Effector memory CD8-positive, alpha-beta T cell (primary cell): ENCODE measurements around the gene ERVMER34-1.

Experiments used
- ATAC-seq: fragments of 150-1000 bp; cut with Tn5 transposase; replicated peaks from 2 replicates; pipeline ENCODE4 v1.10.0; 2021; ENCODE audit warnings: mild to moderate bottlenecking, moderate library complexity
- DNase-seq, 3 experiments: peaks; one replicate each; pipeline ENCODE4 v3.0.0; 2021
- H3K27ac Mint-ChIP-seq, 2 donors: one replicate each; pipeline ENCODE4 v1.8.0; 2022; ENCODE audit warnings: mild to moderate bottlenecking in 2 of 2, mixed read lengths in 2 of 2, moderate library complexity in 2 of 2
- H3K27me3 Mint-ChIP-seq, 2 donors: one replicate each; pipeline ENCODE4 v1.8.0; 2022; ENCODE audit warnings: mixed read lengths in 2 of 2
- H3K36me3 Mint-ChIP-seq: one replicate; pipeline ENCODE4 v1.8.0; 2022; ENCODE audit warnings: mild to moderate bottlenecking, moderate library complexity, mixed read lengths; ENCODE audit not compliant: insufficient read depth
- H3K4me1 Mint-ChIP-seq, 2 donors: one replicate each; pipeline ENCODE4 v1.8.0; 2022; ENCODE audit warnings: low read depth in 2 of 2, mixed read lengths in 2 of 2
- H3K4me3 Mint-ChIP-seq, 2 donors: one replicate each; pipeline ENCODE4 v1.8.0; 2022; ENCODE audit warnings: mild to moderate bottlenecking in 2 of 2, mixed read lengths in 2 of 2, moderate library complexity in 2 of 2
- H3K9me3 Mint-ChIP-seq, 2 donors: one replicate each; pipeline ENCODE4 v1.8.0; 2022; ENCODE audit warnings: mixed read lengths in 2 of 2

ERVMER34-1 gene

DNA sequence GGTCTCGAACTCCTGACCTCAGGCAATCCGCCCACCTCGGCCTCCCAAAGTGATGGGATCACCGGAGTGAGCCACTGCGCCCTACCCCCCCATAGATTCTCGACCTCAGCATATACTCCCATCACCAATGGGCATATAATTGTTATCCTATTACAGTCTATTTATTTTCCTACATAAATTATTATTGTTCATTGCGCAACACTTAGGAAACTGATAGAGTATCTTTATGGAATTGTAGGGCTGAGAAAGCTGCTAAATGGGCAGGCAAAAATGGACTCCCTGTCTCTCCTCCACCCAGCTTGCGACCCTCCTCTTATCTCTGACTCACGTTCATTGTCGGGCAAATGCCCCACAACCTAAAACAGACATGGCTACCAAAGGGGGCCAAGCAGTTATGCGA is 1.0 kb downstream of the ERVMER34-1 start:
- H3K36me3 Mint-ChIP-seq: no peaks in the 10 kb centered on the region
- peak overlapping the region; percentile 63 to 66 for H3K4me3 Mint-ChIP-seq
- peaks cover 61 to 88% of the 10 kb centered on the region in 2 donors for H3K27me3 Mint-ChIP-seq
- peaks cover 3 to 5% of the 10 kb centered on the region in 2 donors for H3K4me1 Mint-ChIP-seq
- no peaks in the 10 kb centered on the region for H3K9me3 Mint-ChIP-seq
- ATAC-seq (no peak), DNase-seq (no peak)
- no peak overlapping the region for H3K27ac Mint-ChIP-seq

DNA sequence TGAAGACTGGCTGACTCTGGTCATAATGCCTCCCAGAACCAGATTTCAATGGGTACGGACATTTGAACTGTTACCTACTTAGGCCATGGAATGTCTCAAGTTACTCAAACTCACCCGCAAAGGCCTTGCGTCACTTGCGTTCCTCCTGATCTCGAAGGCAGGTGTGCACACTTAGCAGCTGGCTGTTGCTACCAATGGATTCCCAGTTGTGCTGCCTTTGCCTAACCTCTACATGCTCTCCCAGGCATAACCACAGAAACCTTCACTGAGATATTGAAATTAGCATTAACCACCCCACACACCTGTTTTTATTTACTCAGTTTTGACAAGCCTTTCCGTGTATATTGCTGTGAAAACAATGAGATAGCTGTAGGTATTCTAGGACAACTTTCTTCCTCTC is 2.8 kb downstream of the ERVMER34-1 start:
- Mint-ChIP-seq H3K4me3 (no peak overlapping the region), H3K9me3 (no peaks in the 10 kb centered on the region), H3K36me3 (no peaks in the 10 kb centered on the region), H3K4me1 (peaks cover 3 to 5% of the 10 kb centered on the region in 2 donors), H3K27me3 (peaks cover 59 to 88% of the 10 kb centered on the region in 2 donors), H3K27ac (no peak overlapping the region)
- ATAC-seq (no peak), DNase-seq (no peak)

DNA sequence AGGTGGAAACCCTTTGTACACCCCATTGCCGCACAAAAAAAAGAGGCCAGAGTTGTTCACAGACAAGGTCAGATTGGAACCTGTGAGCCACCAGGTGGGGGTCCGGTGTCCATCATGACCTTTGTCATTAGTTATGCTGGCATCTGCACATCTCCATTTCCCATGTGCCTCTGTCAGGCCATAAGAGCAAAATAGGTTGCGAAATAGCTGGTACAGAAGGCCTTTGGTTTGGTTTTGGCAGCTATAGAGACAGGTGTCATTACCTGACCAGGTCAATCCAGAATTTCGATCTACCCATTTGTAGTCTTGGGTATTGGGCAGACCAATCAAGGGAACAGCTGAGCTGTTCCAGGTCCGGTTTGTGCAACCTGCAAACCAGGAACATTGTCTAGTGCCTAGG is 6.6 kb downstream of the ERVMER34-1 start:
- Mint-ChIP-seq H3K4me1 (no peaks in the 10 kb centered on the region), H3K9me3 (no peaks in the 10 kb centered on the region), H3K27ac (no peak overlapping the region), H3K27me3 (peaks cover 34 to 56% of the 10 kb centered on the region in 2 donors), H3K36me3 (no peaks in the 10 kb centered on the region), H3K4me3 (no peak overlapping the region)
- DNase-seq (no peak), ATAC-seq (no peak)

DNA sequence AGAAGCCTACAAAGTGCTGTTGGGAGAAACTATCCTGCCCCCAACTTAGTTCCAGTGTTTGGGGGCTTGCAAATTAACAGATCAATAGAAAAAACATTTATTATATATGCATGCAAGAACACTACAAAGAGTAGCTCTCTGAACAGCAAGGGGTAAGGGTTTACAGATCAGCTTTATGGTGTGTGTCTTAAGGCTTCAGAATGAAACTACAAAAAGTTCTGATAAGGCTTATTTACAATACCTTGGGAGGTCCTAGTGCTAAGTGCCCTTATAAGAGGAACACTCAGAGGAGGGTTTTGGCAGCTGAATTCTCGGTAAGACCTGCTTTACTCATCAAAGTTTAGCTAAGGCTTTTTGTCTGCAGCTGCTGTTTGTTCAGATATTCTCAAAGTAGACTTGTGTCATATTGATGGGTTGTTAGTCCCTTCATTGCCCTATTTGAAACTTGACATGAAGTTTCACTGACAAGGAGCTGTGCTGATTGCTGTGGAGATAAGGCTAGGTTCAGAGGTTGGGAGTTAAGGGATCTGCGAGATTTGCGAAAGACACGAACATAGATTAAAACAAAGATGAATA is 7.7 kb downstream of the ERVMER34-1 start:
- no peaks in the 10 kb centered on the region for H3K4me1 Mint-ChIP-seq
- no peak overlapping the region for H3K27ac Mint-ChIP-seq
- H3K27me3 Mint-ChIP-seq: peaks cover 29 to 46% of the 10 kb centered on the region in 2 donors
- H3K36me3 Mint-ChIP-seq: no peaks in the 10 kb centered on the region
- H3K9me3 Mint-ChIP-seq: no peaks in the 10 kb centered on the region
- ATAC-seq (no peak), DNase-seq (no peak)
- H3K4me3 Mint-ChIP-seq: no peak overlapping the region

DNA sequence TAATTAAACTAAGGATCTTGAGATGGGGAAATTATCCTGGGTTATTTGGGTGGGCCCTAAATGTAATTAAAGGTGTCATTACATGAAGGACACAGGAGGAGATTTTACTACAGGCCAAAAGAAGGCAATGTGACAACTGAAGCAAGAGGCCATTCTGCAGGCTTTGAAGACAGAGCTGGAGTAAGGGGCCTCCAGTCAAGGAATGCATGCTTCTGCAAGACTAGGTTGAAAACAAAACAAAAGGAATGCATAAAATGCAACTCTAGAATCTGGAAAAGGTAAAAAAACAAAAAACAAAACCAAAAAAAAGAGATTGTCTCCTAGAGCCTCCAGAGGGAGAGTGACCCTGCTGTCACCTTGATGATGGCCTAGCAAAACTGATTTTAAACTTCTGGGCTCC is 21.6 kb downstream of the ERVMER34-1 start:
- no peak for ATAC-seq
- Mint-ChIP-seq H3K36me3 (no peaks in the 10 kb centered on the region), H3K4me1 (no peaks in the 10 kb centered on the region), H3K27me3 (peaks cover 5 to 9% of the 10 kb centered on the region in 2 donors), H3K4me3 (no peak overlapping the region), H3K9me3 (no peaks in the 10 kb centered on the region), H3K27ac (no peak overlapping the region)
- no peak for DNase-seq

DNA sequence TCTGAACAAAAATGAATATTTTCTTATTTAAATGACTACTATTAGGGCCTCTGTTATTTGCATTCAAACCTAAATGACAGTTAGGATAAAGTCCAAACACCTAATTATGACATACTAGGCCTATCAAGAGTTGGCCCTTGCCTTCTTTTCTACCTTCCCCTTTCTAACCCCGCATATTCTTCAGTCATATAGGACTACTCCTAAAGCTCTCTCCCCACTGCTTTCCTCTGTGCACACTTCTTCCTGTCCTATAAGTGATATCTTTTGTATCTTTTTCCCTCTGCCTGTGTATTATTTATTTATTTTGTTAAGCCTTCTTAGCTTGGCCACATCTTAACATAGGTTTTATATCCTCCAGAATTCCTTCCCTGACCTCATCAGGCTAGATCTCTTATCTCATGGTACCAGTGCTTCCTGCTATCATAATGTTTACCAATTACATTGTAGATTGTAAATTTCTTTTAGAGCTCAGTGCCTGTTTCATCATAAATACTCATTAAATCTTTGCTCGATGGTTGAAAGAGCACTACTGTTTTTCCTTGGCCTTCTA is 22.5 kb downstream of the ERVMER34-1 start:
- Mint-ChIP-seq H3K27me3 (peaks cover 0 to 9% of the 10 kb centered on the region in 2 donors), H3K4me1 (no peaks in the 10 kb centered on the region), H3K36me3 (no peaks in the 10 kb centered on the region), H3K4me3 (no peak overlapping the region), H3K9me3 (no peaks in the 10 kb centered on the region), H3K27ac (no peak overlapping the region)
- ATAC-seq (no peak), DNase-seq (no peak)

DNA sequence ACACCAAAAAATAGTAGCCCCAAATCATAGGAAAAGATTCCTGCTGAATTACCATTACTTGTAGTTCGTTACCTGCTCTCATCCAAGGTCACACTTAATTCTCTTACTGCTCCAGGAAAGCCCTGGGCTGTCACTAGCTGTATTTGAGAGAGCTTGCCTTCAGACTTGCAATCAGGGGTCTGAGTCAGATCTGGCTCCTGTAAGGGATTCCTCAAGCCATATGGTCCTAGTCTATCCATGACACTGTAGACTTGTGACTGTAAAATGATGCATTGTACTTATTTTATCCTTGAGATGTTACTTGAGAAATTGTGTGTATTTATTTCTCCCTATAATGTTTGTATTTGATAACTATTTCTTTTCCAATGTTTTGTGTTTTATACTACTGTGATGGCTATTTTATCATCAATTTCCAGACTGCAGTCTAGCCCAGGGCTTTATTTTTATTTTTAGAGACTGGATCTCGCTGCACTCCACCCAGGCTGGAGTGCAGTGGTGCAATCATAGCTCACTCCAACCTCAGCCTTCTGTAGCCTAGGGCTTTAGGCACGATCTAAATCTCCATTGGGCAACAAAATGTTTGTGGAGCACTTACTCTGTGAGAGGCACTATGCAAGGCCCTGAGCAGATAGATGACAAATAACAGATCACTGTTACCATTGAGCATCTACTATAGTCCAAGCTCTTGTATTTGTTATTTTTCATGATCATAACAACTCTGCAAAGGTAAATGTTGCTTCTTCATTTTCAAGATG is 24.2 kb downstream of the ERVMER34-1 start:
- Mint-ChIP-seq H3K4me3 (no peak overlapping the region), H3K36me3 (peaks cover 6% of the 10 kb centered on the region), H3K27me3 (peaks cover 0 to 9% of the 10 kb centered on the region in 2 donors), H3K4me1 (peaks cover 3 to 8% of the 10 kb centered on the region in 2 donors), H3K9me3 (no peaks in the 10 kb centered on the region), H3K27ac (no peak overlapping the region)
- ATAC-seq (no peak), DNase-seq (no peak)

DNA sequence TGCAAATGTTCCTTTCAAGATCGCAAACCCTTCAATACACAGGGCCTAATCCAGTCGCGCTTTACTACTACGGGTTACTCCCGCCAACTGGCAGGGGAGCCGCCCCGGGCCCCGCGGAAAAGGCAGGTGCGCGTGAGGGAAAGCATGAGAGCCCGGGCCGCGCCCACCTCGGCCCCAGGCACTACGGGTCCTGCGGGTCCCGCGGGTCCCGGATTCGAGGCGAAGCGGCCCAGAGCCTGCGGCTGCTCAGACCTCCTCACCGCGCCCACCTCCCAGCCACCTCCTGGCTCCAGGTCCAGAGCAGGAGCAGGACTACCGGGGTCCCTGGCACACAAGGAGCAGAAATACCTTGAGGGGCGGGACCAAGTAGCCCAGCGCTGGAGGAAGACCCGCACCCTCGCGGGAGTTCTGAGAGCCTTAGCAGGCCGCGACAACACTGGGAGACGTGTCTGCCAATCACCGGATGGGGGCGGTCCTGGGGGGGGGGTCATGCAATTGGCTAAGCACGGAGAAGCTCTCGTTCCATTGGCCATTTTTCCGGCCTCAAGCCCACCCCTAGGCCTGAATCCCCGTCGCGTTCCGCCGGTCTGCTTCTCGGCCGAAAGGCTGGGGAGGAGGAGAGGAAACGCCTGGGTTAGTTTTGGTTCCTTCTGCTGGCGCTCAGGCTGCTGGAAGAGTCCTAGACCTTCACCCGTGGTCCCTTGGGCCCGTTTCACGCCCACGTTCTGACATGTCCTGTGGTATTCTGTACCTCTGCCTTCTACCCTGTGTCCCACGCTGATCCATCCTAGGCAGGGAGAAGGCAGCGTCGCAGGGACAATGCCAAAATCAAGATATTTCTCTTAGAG is 29.0 kb downstream of the ERVMER34-1 start:
- DNase-seq: peak; percentile 76 to 78 (median 77)
- H3K27ac Mint-ChIP-seq: peak overlapping the region; percentile 88 to 89
- H3K4me1 Mint-ChIP-seq: peaks cover 6 to 8% of the 10 kb centered on the region in 2 donors
- H3K36me3 Mint-ChIP-seq: peaks cover 17% of the 10 kb centered on the region
- peak overlapping the region; percentile 79 to 84 for H3K4me3 Mint-ChIP-seq
- no peaks in the 10 kb centered on the region for H3K9me3 Mint-ChIP-seq
- ATAC-seq: peak; percentile 97
- H3K27me3 Mint-ChIP-seq: no peaks in the 10 kb centered on the region

DNA sequence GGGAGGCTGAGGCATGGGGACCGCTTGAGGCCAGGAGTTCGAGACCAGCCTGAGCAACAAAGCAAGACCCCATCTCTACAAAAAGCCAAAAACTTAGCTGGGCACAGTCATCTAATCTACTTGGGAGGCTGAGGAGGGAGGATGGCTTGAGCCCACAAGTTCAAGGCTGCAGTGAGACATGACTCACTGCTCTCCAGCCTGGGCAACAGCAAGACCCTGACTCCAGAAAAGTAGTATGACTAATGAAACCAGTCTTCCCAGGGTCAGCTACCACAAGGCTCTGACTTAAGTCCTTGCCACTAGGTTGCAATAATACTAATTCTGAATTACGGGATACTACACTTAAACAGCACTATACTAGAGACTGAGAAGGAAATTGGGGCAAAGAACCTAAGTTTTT is 33.1 kb downstream of the ERVMER34-1 start:
- H3K4me3 Mint-ChIP-seq: no peak overlapping the region
- no peak for DNase-seq
- H3K27ac Mint-ChIP-seq: no peak overlapping the region
- peaks cover 38% of the 10 kb centered on the region for H3K36me3 Mint-ChIP-seq
- no peak for ATAC-seq
- no peaks in the 10 kb centered on the region for H3K9me3 Mint-ChIP-seq
- no peaks in the 10 kb centered on the region for H3K27me3 Mint-ChIP-seq
- H3K4me1 Mint-ChIP-seq: peaks cover 26 to 31% of the 10 kb centered on the region in 2 donors

DNA sequence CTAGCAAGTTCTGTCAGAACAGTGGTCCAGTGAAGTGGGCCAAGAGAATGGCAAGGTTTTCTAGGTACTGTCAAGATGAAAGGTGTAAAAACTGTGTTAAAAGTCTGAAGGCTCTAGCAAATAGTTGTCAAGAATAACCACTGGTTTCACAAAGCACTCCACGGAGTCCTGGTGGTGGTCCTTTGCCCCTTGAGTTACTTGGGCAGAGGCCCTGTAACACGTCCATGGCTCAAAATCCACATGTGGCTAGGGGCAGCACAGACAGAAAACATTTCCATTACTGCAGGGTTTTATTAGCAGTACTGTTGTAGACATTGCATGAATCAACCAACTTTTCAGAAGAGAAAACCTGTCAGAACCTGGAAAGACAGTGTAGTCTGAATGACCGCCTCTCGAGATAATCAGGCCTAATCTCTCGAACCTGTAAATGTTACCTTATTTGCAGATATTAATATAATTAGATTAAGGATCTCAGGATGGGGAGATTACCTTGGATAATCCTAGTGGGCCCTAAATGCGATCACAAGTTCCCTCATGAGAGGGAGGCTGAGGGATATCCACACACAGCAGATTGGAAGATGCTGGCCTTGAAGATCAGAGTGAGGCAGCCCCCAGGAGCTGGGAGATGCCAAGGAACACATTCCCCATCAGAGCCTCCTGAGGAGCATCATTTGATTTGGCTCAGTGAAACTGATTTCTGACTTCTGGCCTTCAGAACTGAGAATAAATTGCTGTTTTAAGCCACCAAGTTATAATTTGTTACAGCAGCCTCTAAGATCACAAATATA is 34.7 kb downstream of the ERVMER34-1 start:
- no peak overlapping the region for H3K27ac Mint-ChIP-seq
- no peaks in the 10 kb centered on the region for H3K27me3 Mint-ChIP-seq
- H3K9me3 Mint-ChIP-seq: no peaks in the 10 kb centered on the region
- ATAC-seq: no peak
- H3K36me3 Mint-ChIP-seq: peaks cover 35% of the 10 kb centered on the region
- peaks cover 19 to 30% of the 10 kb centered on the region in 2 donors for H3K4me1 Mint-ChIP-seq
- DNase-seq: no peak
- H3K4me3 Mint-ChIP-seq: no peak overlapping the region

DNA sequence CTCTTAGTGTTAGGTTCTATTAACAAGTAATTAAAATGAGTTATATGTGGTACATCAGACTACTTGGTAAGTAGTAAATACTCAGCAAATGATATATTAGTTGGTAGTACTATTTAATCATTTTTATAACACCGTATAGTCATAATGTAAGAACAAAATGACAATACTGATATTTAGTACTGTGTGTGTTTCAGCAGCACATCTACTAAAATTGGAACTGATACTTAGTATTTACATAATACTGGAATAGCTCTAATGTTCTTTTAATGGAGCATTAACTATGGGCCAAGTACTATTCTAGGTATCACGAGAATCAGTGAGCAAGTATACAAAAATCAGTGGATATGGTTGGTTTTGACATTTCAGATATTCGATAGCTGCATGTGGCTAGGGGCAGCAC is 35.3 kb downstream of the ERVMER34-1 start:
- H3K9me3 Mint-ChIP-seq: no peaks in the 10 kb centered on the region
- H3K27me3 Mint-ChIP-seq: no peaks in the 10 kb centered on the region
- peaks cover 35% of the 10 kb centered on the region for H3K36me3 Mint-ChIP-seq
- H3K4me3 Mint-ChIP-seq: no peak overlapping the region
- no peak for DNase-seq
- peaks cover 24 to 36% of the 10 kb centered on the region in 2 donors for H3K4me1 Mint-ChIP-seq
- no peak overlapping the region for H3K27ac Mint-ChIP-seq
- no peak for ATAC-seq

DNA sequence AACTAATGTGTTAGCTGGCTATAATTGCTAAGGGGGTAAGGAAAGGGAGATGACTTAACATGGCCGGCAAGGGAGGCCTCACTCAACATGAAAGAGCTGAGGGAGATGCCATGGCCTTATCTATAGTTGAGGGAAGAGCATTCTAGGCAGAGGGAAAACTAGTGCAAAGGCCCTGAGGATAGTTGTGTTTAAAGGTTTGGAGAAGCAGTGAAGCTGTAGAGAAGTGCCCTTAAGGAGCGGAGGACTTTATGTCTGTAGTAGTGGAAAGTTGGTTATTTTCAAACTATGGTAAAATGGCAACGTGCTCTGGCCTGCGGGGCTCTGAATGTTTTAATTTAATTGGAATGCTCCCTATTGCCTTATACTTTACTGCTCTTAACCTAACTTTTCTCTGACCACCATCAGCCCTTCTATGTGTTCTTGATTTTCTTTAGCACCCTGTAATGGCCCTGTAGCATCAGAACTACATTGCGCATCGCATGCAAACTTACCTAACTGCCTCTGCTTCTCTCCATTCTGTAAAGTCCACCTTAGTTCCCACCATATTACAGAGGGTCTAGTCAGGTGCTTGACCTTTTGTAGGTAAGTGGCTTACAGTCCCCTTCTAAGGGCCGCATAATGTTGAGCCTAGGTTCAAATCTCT is 35.8 kb downstream of the ERVMER34-1 start:
- ATAC-seq (no peak), DNase-seq (no peak)
- Mint-ChIP-seq H3K4me3 (no peak overlapping the region), H3K27me3 (no peaks in the 10 kb centered on the region), H3K4me1 (peaks cover 26 to 39% of the 10 kb centered on the region in 2 donors), H3K9me3 (no peaks in the 10 kb centered on the region), H3K36me3 (peaks cover 32% of the 10 kb centered on the region), H3K27ac (no peak overlapping the region)
